GM19395 (cell line): ENCODE results near the gene STAU1.
"Not testable (repeated sequence)": the region's sequence is repeated elsewhere in the genome, so short reads cannot be mapped to it uniquely, and the experiment has no call there.

Experiments
- ATAC-seq: cut with Tn5 transposase; IDR thresholded peaks from one replicate; pipeline ENCODE4 v1.9.1; 2021; ENCODE audit warnings: mild to moderate bottlenecking, moderate library complexity; ENCODE audit not compliant: unreplicated experiment

Gene STAU1

DNA sequence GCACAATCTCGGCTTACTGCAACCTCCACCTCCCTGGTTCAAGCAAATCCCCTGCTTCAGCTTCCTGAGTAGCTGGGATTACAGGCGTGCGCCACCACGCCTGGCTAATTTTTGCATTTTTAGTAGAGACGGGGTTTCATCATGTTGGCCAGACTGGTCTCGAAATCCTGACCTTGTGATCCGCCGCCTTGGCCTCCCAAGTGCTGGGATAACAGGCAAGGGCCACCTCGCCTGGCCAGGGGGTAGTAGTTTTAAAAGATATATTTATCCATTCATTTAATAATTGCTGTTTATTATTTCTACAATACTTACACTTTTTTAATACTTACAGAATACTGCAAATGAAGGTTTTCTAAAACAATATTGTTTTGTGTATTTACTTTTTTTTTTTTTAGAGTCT, 15.6 kb upstream of the STAU1 start:
- no peak for ATAC-seq

DNA sequence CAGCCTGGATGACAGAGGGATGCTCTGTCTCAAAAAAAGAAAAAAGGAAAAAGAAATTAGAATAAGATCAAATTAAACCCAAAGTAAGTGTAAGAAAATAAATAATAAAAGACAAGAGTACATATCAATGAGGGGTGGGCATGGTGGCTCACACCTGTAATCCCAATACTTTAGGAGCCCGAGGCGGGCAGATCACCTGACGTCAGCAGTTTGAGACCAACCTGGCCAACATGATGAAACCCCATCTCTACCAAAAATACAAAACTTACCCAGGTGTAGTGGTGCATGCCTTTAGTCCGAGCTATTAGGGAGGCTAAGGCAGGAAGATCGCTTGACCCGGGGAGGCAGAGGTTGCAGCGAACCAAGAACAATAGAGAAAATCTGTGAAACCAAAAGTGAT, 14.9 kb upstream of the STAU1 start:
- no peak for ATAC-seq

DNA sequence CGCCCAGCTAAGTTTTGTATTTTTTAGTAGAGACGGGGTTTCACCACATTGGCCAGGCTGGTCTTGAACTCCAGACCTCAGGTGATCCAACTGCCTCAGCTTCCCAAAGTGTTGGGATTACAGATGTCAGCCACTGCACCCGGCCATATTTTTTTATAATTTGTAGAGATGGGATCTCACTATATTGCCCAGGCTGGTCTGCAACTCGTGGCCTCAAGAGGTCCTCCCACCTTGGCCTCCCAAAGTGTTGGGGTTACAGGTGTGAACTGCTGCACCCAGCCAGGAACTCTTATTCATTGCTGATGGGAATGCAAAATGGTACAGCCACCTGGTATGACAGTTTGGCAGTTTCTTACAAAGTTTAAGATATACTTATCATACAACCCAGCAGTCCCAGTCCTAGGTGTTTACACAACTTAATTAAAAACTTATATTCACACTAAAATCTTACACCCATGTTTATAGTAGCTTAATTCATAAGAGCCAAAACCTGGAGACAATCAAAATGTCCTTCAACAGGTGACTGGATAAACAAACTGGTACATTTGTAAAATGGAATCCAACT, 11.7 kb upstream of the STAU1 start:
- ATAC-seq = no peak

DNA sequence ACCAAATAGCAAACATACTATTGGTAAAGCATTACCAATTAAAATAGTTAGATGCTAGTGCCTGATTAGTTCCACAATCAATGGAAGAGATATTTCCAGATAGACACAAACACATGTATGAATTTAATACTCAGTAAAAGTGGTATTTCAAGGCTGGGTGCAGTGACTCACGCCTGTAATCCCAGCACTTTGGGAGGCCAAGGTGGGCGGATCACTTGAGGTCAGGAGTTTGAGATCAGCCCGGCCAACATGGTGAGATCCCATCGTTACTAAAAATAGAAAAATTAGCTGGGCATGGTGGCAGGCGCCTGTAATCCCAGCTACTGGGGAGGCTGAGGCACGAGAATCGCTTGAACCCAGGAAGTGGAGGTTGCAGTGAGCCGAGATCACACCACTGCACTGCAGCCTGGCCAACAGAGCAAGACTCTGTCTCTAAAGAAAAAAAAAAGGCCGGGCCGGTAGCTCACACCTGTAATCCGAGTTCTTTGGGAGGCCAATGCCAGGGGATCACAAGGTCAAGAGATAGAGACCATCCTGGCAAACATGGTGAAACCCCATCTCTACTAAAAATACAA, 4.9 kb upstream of the STAU1 start:
- ATAC-seq = not testable (repeated sequence)

DNA sequence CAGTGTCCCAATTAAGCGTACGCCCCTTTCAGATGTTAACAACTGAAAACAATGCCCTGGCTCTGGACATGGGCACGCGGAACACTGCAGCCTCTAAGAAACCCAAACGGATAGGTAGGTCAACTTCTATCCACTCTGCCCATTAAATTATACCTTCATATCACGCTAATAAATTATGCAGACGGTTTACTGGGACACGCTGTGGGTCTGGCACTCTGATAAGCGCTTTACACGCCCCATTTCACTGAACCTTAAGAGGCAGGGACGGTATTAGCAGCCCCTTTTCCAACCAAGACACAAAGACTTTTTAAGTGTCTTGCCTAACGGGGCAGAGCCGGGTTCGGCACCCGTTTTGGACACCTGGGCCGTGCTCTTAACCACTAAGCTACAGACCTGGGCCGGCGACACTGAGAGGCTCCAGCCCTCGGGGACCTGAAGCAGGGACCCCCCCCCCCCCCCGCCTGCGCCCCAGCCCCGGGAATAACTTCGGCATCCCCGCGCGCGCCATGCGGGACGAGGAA, 744 bp downstream of the STAU1 start:
- ATAC-seq = peak; percentile 4

DNA sequence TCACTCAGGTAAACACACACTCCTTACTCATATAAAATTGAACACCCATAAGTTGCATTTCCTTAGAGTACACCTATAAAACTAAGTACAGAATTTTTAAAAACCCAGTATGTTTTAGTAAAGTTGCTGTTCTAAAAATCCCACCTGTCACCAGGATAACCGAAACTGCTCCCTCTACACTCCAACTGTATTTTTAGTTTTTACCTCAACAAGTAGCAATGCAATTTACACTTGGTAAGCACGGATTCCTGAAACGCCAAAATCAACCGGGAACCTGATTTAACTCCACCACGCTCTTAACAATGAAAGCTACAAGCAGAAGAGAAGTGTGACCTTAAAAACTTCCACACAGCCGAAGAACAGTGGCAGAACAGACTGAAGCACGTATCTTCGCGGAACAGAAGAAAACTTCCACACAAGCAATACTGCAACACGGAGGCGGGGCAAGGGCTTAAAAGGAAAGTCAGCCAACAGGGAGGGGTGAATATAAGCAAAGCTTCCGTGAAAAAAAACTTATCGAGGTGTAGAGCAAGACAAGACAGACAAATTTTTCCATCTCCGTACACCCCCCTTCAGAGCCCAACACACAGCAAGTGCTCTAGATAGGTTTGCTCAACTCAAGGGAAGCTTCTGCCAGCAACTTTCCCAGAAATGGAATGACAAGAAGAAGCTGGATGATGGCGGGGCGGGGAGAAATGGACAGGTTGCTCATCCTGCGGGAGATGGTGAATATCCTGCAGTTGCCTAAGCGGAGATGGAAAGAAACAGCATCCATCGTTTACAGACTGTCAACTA, 1.4 kb downstream of the STAU1 start:
- no peak for ATAC-seq

DNA sequence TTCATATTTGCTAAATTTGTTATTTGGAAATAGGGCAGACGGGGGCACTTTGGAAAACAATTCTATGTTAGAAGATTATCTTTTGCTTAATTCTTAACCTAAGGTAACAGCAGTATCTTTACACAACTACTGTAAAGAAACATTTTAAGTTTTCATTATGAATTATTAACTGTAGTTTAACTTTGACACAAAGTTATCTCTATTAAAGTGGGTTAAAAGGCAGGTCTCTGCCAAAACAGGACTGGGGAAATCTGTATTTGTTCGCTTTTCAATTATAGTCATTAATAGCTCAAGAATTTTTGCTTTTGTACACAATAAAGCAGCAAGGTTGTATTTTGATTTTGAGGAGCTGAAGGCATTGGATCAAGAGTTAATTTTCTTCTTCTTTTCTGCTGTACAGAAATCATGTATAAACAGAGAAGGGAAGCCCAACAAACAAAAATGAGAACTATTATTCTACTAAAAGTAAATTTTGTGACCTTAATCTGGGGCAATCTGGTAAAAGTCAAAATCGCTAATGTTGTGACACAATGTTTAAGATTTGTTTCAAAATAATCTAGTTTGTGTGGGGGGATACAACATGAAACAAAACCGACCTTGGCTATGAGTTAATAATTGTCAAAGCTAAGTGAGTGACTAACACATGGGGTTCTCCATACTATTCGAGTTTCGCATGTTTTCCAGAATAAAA, 2.9 kb downstream of the STAU1 start:
- ATAC-seq = no peak

DNA sequence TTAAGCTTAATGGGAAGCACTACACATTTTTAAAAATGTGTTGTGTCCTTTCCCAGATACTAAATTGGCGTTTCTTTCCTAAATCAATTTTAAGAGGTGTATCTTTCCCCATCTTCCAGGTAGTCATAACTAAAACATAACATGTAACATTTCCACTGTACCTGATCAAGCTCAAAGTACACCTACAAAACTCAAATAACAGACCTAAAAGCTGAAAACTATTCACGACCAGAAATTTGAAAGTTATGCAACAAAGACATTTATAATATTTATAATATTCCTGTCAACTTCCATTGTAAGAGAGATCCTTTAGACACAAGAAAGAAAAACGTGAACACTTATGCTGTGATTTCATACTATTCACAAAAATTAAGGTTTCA, 3.5 kb downstream of the STAU1 start:
- ATAC-seq = no peak

DNA sequence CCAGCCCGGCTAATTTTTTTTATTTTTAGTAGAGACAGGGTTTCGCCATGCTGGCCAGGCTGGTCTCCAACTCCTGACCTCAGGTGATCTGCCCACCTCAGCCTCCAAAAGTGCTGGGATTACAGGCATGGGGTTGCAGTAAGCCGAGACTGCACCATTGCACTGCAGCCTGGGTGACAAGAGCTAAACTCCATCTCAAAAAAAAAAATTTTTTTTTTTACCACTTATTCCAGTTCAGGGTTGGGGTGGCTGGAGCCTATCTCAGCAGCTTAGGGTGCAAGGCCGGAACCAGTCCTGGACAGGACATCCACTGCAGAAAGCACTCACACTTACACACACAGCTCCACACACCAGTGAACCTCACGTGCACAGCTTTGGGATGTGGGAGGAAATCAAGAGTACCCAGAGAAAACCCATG, 4.0 kb downstream of the STAU1 start:
- not testable (repeated sequence) for ATAC-seq

DNA sequence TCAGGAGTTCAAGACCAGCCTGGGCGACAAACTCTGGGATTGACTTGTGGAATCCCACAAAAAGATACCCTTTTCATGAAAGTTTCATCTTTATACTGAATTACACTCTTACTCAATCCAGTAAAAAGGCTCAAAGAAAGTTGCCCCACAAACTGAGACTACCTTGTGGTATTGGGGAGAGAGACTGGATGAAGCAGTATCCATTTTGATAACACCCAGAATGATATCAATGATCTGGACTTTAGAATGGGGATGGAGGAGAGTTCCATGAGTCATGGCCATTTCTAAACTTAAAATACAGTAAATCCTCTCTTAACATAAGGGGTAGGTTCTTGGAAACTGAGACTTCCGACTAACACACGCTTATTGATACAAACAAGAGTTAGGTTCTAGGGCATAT, 4.7 kb downstream of the STAU1 start:
- ATAC-seq = no peak

DNA sequence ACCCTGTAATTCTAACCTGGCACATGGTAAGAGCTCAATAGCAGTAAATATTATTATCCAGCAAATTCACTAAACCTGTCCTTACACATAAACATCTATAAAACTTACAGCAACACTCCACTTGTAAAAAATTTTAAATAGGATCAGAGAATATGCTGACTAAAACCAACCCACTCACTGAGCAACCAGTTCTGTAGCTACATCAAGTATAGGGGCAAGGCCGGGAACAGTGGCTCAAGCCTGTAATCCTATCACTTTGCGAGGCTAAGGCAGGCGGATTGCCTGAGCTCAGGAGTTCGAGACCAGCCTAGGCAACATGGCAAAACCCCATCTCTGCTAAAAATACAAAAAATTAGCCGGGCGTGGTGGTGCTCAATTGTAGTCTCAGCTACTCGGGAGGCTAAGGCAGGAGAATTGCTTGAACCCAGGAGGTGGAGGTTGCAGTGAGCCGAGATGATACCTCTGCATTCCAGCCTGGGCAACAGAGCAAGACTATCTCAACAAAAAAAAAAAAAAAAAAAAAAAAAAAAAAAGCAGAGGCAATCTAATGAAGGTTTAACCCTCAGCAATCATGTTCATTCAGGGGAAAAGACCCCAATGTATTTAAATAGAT, 6.8 kb downstream of the STAU1 start:
- no peak for ATAC-seq

DNA sequence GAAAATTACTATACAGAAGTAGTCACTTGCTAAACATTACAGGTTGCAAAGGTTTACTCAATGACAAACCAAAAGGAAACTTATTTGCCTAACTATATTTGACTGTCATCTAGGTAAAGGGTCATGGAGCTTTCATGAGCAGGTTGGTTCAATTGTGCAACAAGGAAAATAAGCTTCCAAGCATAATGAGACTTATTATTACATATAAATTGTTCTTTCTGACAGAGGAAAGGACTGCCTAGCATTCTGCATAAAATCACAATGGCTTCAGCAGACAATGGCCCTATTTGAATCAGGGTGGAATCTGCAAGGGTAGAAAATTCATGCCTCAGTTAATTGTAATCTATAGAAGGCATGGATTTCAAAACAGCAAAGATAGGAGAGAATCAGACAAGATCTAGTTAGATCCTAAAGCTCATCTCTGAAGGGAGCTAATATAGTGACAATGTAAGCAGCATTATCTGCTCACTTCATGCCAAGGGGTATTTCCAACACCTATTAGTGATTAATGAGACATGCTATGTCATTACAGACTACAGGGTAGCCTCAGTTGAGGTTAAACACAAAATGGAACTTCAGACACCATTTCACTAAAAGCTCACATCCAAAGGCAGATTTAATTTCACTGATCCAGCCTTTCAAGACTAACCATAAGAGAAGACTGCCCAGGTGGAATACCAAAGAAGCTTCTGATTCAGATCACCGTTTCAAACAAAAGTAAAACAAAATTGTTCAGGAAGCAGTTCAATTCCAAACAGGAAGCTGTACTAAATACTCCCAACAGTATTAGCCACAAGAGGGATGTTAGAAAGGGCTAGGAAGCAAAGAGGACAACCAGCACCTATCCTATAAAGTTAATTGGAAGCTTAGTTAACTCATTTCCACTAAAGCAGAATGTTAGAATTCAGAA, 8.5 kb downstream of the STAU1 start:
- ATAC-seq = peak; percentile 58

DNA sequence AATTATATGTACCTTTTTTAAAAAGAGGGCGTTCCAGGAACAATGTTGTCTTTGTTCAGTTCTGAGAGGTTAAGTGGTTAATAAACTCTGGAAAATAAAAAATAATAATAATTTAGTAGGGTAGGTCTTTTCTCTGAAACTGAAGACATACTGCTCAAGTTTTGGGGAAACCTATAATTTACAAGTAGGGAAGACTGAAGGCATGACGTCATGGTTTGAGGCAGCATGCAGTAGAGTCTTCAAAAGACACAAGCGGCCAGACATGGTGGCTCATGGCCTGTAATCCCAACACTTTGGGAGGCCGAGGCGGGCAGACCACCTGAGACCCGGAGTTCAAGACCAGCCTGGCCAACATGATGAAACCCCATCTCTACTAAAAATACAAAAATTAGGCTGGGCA, 14.0 kb downstream of the STAU1 start:
- ATAC-seq = no peak

DNA sequence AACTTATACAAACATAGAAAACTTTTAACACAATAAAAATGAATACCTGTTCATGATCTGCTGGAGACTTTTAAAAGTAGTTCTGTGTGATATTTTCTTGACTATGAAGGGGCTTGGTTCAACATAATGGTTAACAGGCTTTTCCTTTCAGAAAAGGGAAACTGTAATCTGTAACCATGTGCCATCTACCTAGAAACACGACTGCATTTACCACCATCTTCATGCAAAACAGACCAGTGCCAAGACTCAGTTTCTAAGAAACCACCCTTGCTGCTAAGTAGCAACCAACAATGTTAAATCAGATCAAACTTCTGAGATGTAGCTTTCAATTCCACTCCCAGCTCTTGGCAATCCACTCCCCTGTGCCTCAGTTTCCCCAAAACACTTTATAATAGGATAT, 15.7 kb downstream of the STAU1 start:
- no peak for ATAC-seq

DNA sequence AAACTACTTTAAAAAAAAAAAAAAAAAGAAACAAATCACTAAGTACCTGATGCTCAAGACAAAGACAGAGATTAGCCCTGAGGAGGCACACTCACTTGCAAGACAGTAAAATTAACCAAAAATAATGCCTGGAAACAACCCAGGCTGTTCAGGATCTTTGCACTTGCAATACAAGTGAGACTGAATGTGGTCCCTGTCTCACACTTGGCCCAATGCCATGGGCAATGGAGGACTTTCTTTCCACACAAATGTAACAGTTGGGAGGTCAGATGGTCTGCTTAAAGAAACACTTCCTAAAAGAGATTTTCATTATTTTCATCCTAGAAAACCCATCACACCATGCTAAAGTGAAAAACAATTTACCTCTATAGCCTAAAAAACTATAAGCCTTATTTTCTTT, 16.2 kb downstream of the STAU1 start:
- ATAC-seq = no peak

DNA sequence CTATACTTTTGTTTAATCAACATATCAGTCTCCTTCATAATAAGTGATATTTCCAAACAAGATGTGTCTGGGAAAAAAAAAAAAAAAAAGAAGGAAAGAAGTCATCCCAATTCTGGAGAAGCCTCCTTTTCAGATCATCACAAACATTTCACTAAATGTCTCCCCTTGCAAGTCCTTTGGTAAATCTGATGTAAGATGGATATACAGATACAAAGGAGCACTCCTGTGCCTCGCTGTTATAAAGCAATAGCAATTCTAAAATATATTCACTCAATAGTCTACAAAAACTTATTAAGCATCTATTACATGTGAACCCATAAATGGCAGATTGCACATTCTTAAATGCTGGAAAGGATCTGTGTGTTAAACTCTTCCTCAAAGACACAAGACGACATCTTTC, 17.4 kb downstream of the STAU1 start:
- ATAC-seq = no peak

DNA sequence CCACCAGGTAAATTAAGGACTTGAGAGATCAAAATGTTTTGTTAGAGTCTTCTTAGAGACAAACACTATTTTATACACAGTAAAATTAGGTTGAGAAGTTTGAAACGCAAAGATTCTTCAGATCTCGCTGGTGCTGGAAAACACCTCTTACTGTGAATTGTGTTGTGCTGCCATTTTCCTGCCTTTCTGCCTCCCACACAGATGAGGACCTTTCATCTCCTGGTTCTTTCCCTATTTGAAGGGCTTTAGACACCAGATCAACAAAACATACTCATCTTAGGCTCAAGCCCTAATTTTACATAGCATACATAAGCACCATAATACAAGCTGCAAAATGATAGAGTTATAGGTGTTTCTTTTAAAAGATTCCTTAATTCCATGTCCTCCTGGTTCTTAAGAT, 18.6 kb downstream of the STAU1 start:
- ATAC-seq = no peak

DNA sequence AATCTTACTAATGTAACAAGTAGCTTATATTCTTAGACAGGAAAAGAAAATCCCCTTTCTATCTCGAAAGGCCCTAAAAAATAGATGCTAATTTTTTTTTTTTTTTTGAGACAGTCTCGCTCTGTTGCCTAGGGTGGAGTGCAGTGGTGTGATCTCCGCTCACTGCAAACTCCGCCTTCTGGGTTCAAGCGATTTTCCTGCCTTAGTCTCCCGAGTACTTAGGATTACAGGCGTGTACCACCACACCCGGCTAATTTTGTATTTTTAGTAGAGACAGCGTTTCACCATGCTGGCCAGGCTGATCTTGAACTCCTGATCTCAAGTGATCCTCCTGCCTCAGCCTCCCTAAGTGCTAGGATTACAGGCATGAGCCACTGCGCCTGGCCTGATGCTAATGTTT, 19.3 kb downstream of the STAU1 start:
- ATAC-seq = not testable (repeated sequence)

DNA sequence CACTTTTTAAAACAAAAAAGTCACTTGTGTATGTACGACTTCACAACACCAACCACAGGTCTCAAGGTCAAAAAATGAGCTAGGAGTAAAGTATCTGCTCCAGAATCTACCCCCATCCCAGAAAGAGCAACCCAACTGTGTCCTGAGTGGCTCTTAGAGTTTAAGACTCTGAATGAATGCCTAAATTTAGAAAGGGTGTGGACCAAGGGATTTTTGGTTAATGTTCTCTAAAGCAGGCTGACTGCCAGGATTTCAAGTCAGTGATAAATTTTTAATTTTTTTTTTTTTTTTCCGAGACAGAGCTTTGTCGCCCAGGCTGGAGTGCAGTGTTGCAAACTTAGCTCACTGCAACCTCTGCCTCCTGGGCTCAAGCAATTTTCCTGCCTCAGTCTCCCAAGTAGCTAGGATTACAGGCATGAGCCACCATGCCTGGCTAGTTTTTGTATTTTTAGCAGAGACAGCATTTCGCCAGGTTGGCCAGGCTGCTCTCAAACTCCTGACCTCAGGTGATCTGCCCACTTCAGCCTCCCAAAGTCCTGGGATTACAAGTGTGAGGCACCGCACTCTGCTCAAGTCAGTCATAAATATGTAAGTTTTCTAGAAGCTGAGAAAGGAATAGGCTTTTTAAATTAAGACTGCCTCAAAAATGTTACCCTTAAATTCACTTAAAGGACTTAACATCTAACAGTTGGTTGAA, 20.2 kb downstream of the STAU1 start:
- no peak for ATAC-seq
